Esophagus squamous epithelium (tissue), 5 donors: Measurements from ENCODE around the gene ISCU. TPM values are rescaled to one million over a fixed set of nuclear protein-coding genes. Genes with fewer than 3 reads are reported as not detected.
A peak's percentile ranks its signal among the peaks of the same experiment; 100 is the strongest.

ENCODE experiments used
- DNase-seq: peaks from one replicate; lab custom pipeline; 2025; lab: John Stamatoyannopoulos, UW
- H3K27ac ChIP-seq, 4 donors: fragments of 200-600 bp; sonication (generic); one replicate each; pipeline ENCODE4 v1.5.1; 2016 to 2019; ENCODE audit warnings: mild to moderate bottlenecking in 1 of 4
- H3K27me3 ChIP-seq, 4 donors: fragments of 200-600 bp; sonication (generic); 1 replicate in 3 of 4; 2 replicates in 1 of 4; pipeline versions ENCODE4 v1.5.1 to v1.6.0; 2017 to 2021; ENCODE audit warnings: antibody characterized with exemption in 1 of 4
- H3K36me3 ChIP-seq, 3 donors: fragments of 200-600 bp; sonication (generic); one replicate each; pipeline ENCODE4 v1.5.1; 2016 to 2019
- H3K4me1 ChIP-seq, 3 donors: fragments of 200-600 bp; sonication (generic); one replicate each; pipeline ENCODE4 v1.5.1; 2017 to 2019
- H3K4me3 ChIP-seq, 4 donors: fragments of 200-600 bp; sonication (generic); 1 replicate in 3 of 4; 2 replicates in 1 of 4; pipeline ENCODE4 v1.5.1; 2016 to 2019; ENCODE audit warnings: mild to moderate bottlenecking in 2 of 4, moderate library complexity in 1 of 4
- H3K9me3 ChIP-seq, 3 donors: fragments of 200-600 bp; sonication (generic); one replicate each; pipeline ENCODE4 v1.5.1; 2016 to 2019
- POLR2A ChIP-seq, 4 donors: fragments of 450-650 bp; IDR thresholded peaks; one replicate each; pipeline ENCODE4 v1.6.1; 2017; ENCODE audit warnings: antibody characterized with exemption in 4 of 4, mild to moderate bottlenecking in 4 of 4, moderate library complexity in 3 of 4
- WGBS, 2 donors: methylation state at CpG; one replicate each; pipeline ENCODE4 v1.1.5; 2018; 5-methylcytosine and 5-hydroxymethylcytosine counted together
- intact Hi-C: fragments of 100-400 bp; cut with DNase I; formaldehyde crosslinking; loops from one replicate; pipeline ENCODE4 v1.15.0; 2022
- total RNA-seq, 4 donors: library from RNA; depleted of rRNA; stranded (reverse); fragments of >200 nt; gene quantifications; one replicate each; pipeline ENCODE4 v1.1.0, GENCODE V29; 2016
- TF ChIP-seq, protein P1 (sequence below), 6 experiments: fragments of 450-650 bp in 4 of 6; fragments of 200-600 bp in 2 of 6; sonication (generic) in 2 of 6; IDR thresholded peaks; one replicate each; pipeline ENCODE4 v1.5.1; 2016 to 2019; ENCODE audit warnings: antibody characterized with exemption in 6 of 6, mild to moderate bottlenecking in 4 of 6, moderate library complexity in 4 of 6
- donor health status: DM: yes; HTN: yes; CAD: no.

Gene ISCU
- total RNA-seq, 4 donors from 2014 or later: 50.7 to 132 (median 85.3) TPM

DNA sequence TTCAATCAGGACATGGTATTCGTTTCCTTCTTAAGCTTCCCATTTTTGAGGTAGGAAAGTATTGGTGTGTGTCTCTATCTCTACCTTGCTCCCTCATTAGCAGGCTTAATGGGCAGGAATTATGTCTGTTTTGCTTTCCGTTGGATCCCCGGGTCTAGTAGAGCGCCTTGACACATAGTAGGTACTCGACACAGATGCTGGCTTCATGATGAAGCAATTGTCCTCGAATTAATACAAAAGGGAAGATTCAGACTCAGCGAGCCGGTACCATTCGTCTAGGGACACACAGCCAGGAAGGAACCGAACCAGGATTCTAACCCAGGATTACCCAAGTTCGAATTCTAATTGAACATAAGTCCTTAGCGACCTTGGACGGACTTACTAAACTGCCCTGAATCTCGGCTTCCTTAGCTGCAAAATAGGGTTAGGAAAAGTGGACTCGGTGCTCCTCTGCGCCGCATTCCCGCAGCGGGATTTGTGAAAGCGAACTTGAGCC lies 496 bp upstream of the ISCU start:
- Histone ChIP-seq H3K27me3 (no peaks in the 10 kb centered on the region), H3K9me3 (no peaks in the 10 kb centered on the region), H3K36me3 (peaks cover 0 to 45% (median 10%) of the 10 kb centered on the region in 3 donors), H3K27ac (peak overlapping the region; percentile 95 to 98 (median 96)), H3K4me1 (peaks cover 28 to 81% (median 43%) of the 10 kb centered on the region in 3 donors), H3K4me3 (peak overlapping the region; percentile 82 to 94 (median 93))
- TF ChIP-seq POLR2A (IDR thresholded peaks at IDR 0.05): no peak
- TF ChIP-seq, protein P1, sequence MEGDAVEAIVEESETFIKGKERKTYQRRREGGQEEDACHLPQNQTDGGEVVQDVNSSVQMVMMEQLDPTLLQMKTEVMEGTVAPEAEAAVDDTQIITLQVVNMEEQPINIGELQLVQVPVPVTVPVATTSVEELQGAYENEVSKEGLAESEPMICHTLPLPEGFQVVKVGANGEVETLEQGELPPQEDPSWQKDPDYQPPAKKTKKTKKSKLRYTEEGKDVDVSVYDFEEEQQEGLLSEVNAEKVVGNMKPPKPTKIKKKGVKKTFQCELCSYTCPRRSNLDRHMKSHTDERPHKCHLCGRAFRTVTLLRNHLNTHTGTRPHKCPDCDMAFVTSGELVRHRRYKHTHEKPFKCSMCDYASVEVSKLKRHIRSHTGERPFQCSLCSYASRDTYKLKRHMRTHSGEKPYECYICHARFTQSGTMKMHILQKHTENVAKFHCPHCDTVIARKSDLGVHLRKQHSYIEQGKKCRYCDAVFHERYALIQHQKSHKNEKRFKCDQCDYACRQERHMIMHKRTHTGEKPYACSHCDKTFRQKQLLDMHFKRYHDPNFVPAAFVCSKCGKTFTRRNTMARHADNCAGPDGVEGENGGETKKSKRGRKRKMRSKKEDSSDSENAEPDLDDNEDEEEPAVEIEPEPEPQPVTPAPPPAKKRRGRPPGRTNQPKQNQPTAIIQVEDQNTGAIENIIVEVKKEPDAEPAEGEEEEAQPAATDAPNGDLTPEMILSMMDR (IDR thresholded peaks at IDR 0.05): no peak
- 0 to 1% methylated on average over 12 to 15 of the region's 20 CpGs for WGBS, 2 donors
- no peak for DNase-seq
- intact Hi-C loops: loop anchor here (5.0 to 10.0 kb wide), 3 partner anchors 55 to 533 kb away; partner anchors contain the start of genes ALKBH2 and UNG

DNA sequence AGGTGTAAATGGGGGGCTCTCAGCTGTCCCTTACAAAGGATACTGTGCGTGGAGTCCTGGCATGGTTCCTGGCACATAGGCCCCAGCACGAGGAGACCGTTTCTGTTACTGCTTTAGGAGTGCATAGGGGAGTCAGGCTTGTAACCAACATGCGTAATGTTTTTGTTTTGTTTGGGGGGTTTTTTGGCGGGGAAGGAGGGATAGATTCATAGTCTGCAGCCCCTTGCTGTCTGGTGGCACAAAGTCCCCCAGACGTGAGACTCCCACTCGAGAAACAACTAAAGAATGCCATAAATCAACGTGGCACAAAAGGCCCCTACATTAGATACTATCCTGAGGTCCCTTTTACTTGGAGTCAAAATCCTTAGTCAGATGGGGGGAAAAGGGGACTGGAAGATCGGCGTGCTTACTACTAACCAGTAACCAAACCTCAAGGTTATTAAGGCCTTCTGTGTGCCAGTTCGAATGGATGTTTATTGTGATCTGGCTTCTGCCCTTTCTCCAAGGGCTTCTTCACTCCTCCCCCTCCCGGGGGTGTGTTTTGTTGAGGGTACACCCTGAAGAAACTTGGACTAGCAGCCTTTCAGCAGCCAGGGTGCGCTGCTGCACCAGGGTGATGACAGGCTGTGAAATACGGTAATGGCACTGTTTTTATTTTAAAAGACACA lies 874 bp downstream of the ISCU start:
- peak; percentile 44 for DNase-seq
- Histone ChIP-seq H3K27me3 (no peaks in the 10 kb centered on the region), H3K9me3 (no peaks in the 10 kb centered on the region), H3K4me3 (peak overlapping the region; percentile 82 to 94 (median 93)), H3K36me3 (peaks cover 0 to 47% (median 23%) of the 10 kb centered on the region in 3 donors), H3K27ac (peak overlapping the region; percentile 95 to 98 (median 96)), H3K4me1 (peaks cover 21 to 79% (median 33%) of the 10 kb centered on the region in 3 donors)
- TF ChIP-seq, protein P1 (IDR thresholded peaks at IDR 0.05): peak; percentile 82 to 95 (median 88)
- peak in 1 of 4 donors; percentile 43 for TF ChIP-seq POLR2A (IDR thresholded peaks at IDR 0.05)
- WGBS, 2 donors: 1 to 2% methylated on average over 11 to 14 of the region's 14 CpGs
- intact Hi-C loops: loop anchor here (5.0 to 10.0 kb wide), 3 partner anchors 54 to 532 kb away; partner anchors contain the start of genes ALKBH2 and UNG

GRCh38 chr12:108563804-108564151 lies 1.4 kb downstream of the ISCU start:
- DNase-seq: no peak
- peak overlapping the region in 2 of 4 donors; percentile 82 to 94 for H3K4me3 ChIP-seq
- H3K9me3 ChIP-seq: no peaks in the 10 kb centered on the region
- TF ChIP-seq POLR2A (IDR thresholded peaks at IDR 0.05): no peak
- peak overlapping the region in 2 of 4 donors; percentile 95 to 96 for H3K27ac ChIP-seq
- H3K27me3 ChIP-seq: no peaks in the 10 kb centered on the region
- 0 to 10% methylated on average over 1 of the region's 1 CpG for WGBS, 2 donors
- intact Hi-C loops: loop anchor here (5.0 to 10.0 kb wide), 3 partner anchors 54 to 531 kb away; partner anchors contain the start of genes ALKBH2 and UNG
- H3K4me1 ChIP-seq: peaks cover 17 to 74% (median 27%) of the 10 kb centered on the region in 3 donors
- peaks cover 0 to 50% (median 25%) of the 10 kb centered on the region in 3 donors for H3K36me3 ChIP-seq

DNA sequence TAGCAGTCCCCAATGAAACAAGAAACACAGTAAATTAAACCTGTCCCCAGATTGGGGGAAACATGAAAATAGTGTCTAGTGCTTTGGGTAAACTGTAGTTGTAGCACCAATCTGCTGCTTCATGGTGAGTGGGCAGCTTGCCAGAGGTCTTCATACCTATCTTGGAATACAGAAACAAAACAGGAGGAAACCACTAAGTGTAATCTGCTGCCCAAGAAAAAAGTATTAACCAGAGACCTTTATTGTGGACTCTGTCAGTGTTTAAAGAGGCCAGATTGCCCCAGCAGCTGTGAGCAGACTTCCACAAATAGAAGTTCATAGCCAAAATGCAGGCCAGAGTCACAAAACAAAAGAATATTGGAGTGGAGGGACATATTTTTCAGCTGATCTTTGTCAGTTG lies 2.3 kb downstream of the ISCU start:
- H3K27ac ChIP-seq: no peak overlapping the region
- TF ChIP-seq, protein P1 (IDR thresholded peaks at IDR 0.05): no peak
- no peak for TF ChIP-seq POLR2A (IDR thresholded peaks at IDR 0.05)

DNA sequence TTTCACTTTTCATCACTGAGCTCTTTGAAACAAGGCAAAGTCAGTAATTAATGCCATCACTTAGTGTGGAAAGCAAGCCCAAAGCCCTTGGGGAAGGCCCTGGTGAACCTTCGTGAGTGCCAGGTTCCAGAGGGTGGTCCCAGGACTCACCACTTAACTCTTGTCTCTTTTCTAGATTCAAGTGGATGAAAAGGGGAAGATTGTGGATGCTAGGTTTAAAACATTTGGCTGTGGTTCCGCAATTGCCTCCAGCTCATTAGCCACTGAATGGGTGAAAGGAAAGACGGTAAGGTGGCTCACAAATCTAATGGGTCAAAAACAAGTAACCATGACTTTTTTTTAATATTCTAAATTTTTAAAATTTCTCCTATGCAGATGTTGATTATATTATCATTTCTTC lies 2.8 kb downstream of the ISCU start:
- peaks cover 0 to 64% (median 25%) of the 10 kb centered on the region in 3 donors for H3K36me3 ChIP-seq
- no peak for DNase-seq
- H3K9me3 ChIP-seq: no peaks in the 10 kb centered on the region
- TF ChIP-seq POLR2A (IDR thresholded peaks at IDR 0.05): no peak
- TF ChIP-seq, protein P1 (IDR thresholded peaks at IDR 0.05): no peak
- peaks cover 6 to 60% (median 15%) of the 10 kb centered on the region in 3 donors for H3K4me1 ChIP-seq
- H3K4me3 ChIP-seq: no peak overlapping the region
- intact Hi-C loops: loop anchor here (10.0 kb wide), 2 partner anchors 240 to 530 kb away; partner anchors contain the start of genes ALKBH2 and UNG
- WGBS, 2 donors: 81 to 90% methylated on average over 3 of the region's 3 CpGs
- H3K27me3 ChIP-seq: no peaks in the 10 kb centered on the region
- no peak overlapping the region for H3K27ac ChIP-seq

More for the DNA sequence above, 2.3 kb downstream of the ISCU start:
- Histone ChIP-seq H3K4me3 (no peak overlapping the region), H3K4me1 (peaks cover 10 to 64% (median 18%) of the 10 kb centered on the region in 3 donors), H3K36me3 (peaks cover 0 to 59% (median 25%) of the 10 kb centered on the region in 3 donors), H3K9me3 (no peaks in the 10 kb centered on the region), H3K27me3 (no peaks in the 10 kb centered on the region)
- DNase-seq: no peak
- intact Hi-C loops: loop anchor here (5.0 to 10.0 kb wide), 3 partner anchors 53 to 530 kb away; partner anchors contain the start of genes ALKBH2 and UNG
